CD4-positive, alpha-beta T cell treated with Interleukin-4 for 4 hours (primary cell): ENCODE results near the gene TMPRSS7.

Experiments used
- DNase-seq: peaks from one replicate; pipeline ENCODE4 v3.0.0-alpha.2; 2020

The TMPRSS7 gene, protein sequence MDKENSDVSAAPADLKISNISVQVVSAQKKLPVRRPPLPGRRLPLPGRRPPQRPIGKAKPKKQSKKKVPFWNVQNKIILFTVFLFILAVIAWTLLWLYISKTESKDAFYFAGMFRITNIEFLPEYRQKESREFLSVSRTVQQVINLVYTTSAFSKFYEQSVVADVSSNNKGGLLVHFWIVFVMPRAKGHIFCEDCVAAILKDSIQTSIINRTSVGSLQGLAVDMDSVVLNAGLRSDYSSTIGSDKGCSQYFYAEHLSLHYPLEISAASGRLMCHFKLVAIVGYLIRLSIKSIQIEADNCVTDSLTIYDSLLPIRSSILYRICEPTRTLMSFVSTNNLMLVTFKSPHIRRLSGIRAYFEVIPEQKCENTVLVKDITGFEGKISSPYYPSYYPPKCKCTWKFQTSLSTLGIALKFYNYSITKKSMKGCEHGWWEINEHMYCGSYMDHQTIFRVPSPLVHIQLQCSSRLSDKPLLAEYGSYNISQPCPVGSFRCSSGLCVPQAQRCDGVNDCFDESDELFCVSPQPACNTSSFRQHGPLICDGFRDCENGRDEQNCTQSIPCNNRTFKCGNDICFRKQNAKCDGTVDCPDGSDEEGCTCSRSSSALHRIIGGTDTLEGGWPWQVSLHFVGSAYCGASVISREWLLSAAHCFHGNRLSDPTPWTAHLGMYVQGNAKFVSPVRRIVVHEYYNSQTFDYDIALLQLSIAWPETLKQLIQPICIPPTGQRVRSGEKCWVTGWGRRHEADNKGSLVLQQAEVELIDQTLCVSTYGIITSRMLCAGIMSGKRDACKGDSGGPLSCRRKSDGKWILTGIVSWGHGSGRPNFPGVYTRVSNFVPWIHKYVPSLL

DNA sequence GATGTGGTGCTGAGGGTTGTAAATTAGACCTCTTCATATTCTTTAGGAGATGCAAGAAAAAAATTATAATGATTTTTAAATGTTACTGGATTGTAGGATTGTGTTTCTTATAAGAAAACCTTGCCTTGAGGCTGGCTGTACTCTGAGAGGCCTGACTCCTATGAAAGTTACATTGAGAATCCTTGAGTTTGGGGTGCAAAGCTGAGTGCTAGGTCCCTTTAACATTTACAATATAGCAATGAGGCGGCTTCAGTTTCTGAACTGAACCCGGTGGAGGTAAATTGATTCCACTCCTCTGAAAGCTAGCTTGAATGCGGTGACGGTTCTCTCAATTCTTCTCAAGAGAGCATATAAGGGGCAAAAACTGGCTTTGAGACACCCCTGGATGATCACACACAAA lies at the start of gene TMPRSS7:
Gene TMPRSS7, plus strand, starts transcription at position 301 of the 400 bp plus-strand sequence. CDS start 110 bp downstream, outside the sequence.
- DNase-seq: no peak

DNA sequence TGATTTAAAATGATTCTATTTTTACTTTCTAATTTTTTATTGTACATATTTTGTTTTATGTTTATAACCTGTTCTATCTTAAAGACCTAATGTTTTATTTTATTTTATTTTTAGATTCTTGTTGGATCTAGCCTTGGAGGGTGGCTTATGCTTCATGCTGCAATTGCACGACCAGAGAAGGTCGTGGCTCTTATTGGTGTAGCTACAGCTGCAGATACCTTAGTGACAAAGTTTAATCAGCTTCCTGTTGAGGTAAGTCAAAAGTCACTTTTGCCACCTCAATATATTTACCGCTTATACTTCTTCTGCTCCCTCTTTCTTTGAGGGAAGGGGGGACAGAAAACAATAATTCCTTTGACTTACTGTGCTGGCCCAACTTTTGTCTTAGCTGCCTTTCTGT lies 47.7 kb upstream of the TMPRSS7 start:
- no peak for DNase-seq

DNA sequence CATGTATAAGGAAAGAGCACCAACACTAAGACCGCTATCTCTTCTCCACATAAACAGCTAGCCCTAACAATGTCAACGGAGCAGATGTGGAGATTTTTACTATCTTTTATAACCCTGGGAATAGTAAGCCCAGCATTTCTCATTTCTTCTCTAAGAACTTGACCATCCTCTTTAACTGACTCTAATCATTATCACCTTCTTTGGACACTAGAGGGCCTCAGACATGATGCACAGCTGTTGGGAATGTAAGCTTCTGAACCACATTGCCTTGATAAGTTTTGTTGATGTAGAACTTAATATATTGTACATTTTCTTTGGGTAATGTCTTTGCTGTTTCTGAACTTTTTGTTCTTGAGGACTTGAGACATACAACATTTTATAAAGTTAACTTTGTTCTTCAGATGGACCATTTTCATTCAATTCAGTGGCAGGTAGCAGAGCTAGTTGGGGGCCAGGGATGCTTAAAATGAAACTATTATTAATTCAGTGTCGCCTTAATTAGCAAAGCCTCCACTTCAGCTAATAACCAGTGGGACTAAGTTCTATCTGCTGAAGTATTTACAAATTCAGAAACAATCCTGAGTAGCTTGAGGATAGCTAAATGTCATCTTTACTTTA lies 45.4 kb upstream of the TMPRSS7 start:
- DNase-seq: peak; percentile 55

DNA sequence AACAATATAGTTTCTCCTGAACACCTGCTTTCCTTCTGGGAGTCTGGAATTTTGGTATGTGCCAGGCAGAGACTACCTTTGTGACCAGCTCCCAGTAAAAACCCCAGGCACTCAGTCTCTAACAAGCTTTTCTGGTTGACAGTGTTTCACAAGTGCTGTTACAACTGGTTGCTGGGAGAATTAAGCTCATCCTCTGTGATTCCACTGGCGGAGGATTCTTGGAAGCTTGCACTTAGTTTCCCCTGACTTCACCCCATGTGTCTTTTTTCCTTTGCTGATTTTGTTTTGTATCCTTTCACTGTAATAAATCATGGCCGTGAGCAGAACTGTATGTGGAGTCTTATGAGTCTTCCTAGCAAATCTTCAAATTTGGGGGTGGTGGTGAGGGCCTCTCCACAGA lies 41.5 kb upstream of the TMPRSS7 start:
- no peak for DNase-seq

DNA sequence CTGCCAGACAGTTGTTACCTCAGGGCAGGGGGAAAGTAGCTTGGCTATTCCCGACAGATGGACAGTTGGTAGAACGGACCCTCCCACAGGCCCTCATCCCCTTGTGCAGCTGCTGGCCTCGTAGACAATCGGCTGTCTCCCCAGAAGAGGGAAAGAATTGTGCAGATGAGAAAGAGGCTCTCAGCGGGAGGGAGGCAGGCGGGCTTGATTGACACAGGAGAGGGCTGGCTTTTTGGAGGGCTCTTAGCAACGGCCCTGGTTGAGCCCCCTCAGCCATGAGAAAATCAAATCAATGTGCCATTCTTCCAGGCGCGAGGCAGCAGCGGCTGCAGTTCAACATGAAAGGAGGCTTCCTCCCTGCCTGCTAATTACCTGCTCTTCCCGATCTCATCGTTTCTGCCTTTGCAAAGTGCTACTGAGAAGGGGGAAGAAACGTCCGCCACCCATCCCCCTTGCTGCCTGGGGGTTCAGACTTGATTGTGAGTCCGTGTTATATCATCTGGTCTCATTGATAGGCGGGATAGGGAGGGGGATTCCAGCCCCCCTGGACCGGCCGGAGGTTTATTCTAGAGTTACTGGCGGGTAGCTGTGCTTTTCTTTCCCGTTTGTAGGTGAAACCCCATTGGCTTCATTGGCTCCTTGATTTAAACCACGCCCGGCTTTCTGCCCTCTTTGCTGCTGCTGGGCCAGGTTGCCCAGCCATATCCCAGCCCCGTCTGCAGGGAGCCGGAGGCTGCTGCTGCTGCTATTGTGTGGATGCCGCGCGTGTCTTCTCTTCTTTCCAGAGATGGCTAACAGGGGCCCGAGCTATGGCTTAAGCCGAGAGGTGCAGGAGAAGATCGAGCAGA lies 35.7 kb upstream of the TMPRSS7 start, which contains the start of gene TAGLN3:
Gene TAGLN3, plus strand, starts transcription at position 287 of the 848 bp plus-strand sequence. Its CDS starts 501 bp downstream, at position 788.
- DNase-seq: no peak

DNA sequence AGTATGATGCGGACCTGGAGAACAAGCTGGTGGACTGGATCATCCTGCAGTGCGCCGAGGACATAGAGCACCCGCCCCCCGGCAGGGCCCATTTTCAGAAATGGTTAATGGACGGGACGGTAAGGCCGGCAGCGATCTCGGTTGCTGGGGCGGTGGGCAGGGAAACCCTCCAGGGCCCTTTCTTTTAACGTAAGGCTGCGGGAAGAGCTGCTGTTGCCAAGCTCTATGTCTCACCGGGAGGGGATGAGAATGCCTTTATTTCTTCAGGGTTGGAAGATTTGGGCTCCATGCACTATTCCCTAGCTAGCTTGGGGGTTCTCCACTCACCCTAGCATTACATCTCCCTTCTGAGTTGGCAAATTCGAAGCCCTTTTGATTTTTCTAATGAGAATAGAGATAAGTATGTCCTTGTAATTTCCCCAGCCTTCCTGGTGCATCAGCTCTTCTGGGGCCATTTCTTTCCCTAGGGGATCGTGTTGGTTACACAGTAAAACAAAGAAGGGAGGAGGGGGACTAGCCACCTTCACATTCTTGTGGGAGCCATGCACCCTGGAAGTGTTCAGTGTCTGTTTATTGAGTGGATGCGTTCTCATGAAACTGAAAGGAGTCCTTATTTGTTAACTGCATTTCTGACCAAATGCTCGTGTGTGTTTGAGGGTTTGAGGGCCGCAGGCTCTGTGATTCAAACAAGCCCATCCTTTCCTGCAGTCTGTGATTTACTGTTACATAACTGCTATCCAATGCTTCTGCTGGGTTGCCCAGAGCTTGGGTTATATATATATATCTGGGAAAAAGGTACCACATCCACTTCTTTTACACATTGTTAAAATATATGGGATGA lies 34.8 kb upstream of the TMPRSS7 start:
- no peak for DNase-seq

DNA sequence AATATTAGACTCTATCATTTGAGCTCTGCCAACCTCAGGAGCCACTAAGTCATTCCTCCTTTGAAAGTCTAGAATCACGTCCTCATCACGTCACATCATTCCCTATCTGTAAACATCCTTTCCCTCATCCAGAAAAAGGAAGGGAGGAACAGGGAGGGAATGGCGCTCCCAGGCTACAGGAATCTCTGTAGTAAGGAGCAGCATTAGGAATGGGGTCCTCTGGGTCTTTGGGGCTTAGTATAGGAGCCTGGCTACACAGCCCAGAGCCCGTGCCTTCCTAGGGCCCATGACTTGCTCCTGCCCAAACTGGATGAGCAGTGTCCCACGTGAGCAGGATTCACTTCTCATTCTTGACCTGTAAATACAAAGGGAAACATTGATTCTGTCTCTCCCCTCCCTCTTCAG lies 34.2 kb upstream of the TMPRSS7 start:
- no peak for DNase-seq

DNA sequence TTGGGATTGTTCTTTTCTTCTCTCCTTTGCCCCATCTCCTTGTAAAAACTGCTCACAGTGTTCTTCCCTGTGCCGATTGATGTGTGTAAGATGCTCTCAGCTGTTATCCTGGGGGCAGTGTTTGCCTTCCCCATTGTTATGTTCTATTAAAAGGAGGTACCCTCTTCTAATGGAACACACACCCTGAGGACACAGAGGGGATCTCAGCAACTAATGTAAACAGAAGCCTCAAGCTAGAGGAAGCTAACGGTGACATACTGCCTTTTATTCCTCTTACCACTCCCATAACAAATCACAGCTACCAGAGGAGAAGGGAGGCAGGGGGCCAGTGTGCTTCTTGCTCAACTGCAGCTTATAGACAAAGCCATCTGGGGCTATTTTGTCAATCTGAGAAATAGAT lies 33.6 kb upstream of the TMPRSS7 start:
- DNase-seq: no peak

DNA sequence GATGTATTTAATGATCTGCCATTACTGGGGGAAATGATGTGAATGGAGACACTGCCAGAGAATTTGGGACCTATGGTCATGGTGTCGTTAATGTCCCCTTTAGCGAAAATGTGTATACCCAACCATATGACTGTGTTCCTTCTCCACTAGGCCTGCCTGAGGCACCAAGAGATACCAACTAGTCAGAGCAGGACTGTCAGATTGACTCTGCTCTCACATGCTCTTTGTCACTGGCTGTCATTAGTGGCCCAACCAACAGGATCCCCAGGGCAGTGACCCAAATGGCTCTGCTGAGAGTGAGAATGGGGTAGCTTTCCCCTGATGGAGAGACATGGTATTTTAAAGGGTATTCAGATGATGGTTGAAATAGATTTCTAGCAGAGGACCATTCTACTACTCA lies 33.0 kb upstream of the TMPRSS7 start:
- no peak for DNase-seq

DNA sequence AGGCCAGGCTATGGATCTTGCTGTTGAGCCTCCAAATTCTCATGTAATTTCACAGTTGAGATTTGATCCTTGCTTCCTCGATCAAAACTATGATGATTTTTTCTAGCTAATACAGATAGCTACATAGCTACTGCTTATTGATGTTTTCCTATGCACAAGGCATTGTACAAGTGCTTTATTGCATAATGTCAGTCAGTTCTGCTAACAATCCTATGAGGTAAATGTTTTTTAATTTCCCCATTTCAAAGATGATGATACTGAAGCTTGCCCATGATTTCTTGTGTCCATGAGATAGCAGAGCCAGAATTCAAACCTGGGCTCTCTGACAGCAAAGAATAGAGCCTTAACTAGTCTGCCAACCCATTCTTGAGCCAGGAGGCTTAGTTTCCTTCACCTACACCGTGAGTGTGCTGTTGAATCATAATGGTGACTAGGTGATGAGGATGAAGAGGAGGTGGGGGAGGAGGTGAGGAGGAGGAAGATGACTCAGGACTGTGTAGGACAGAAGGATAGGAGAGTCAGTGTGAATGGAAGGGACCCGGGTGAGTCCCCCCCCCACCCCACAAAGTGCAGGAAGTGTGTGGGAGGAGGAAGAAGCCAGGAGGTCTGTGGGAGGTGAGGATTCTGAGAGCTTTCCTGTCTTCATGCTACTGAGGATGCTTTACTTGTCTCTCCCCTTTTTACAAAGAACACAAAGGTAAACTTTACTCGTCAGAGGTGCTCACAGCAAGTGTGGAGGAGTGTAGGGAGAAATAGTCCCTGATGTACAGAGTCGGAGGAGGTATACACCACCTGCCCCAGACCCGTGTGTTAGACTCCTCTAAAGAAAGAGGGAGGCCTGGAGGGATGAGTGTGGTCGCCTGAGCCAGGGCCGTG lies 32.2 kb upstream of the TMPRSS7 start:
- peak; percentile 35 for DNase-seq

DNA sequence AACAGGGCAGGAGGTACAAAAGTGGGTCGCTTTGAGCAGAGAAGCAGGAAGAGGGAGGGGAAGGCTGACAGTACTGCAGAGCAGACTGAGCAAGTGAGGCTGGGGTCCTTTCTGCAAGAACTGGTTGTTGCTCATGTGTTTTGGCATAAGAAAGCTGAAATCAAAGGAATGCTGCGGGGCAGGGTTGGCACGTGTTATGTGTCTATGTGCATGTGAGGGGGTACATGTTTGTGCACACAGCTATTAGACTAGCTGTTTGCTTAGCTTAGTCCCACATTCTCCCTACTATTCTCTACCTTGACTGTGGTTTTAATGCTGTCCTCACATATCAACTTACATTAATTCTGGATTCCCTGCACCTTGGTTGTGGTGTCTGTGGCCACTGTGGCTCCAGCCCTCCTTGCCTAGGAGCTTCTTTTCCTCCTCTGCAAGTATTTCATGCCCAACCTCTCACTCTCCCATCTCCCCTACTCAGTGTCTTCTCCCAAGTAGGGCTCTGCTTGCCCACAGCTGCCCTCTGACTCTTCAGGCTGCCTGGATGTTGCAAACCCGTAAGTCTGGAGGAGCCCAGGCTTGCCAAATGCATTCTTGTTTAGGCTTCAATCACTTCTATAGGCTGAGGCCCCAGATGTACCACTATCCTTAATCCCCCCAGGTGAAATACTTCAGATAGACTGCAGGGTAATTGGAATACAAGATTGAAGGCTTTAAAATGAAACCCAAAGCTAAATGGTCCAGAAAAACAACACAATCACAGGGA lies 31.0 kb upstream of the TMPRSS7 start:
- DNase-seq: no peak

DNA sequence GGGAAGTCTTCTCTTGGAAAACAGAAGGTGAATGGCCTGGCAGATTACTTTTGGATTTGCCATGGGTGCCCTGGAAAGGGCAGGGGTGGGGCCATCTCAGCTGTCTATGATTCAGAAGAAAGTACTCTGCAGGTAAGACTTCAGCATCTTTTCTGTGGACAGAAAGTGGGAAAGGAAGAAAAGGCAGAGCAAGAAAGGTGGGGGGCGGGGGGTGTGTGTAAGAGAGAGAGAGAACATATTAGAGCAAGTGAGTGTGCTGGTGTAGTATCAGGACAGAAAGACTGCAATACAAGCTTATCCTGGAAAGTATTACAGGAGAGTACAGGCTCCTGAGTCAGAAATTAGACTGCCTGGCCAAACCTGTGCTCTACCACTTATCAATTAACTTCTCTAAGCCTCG lies 30.3 kb upstream of the TMPRSS7 start:
- DNase-seq: no peak

DNA sequence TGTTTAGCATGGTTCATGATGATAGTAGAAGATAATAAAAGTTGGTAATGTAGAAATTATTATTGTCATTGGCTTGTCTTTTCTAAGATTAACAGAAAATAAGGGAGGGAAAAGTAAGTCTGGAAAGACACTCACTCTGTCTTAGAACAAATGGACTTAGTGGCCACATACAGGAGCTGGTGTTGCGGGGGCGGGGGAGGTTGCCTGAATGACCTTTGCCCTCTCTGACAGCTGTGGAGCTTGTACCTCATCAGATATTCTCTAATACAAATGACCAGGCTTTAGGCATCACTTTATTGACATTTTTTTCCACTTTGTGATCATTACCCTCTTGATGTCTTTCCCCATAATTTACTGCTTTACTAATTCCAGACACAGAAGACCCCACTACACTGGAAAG lies 29.9 kb upstream of the TMPRSS7 start:
- DNase-seq: no peak

DNA sequence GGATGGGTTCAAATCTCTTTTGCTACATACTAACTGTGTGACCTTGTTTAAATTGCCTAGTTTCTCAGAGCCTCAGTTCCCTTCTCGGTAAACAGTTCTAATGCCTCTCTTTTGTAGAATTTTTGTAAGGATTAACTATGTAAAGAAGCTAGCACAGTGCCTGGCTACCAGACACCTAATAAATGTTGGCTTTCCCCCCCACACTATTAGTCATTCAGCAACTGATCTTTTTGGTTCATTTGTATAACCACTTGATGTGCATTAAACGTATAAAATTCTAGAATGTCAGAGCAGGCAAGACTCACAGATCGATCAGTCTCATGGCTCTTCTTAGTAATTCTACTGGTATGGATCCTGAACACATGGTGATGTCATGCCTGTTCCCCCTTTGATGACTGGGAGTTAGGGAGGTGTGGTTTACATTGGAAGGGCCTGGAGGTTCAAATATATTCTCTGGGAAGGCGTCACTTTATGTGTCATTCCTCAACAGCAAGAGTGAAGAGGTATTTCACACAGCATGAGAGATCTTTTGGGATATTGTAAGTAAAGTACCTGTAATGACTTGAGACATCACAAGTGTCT lies 29.4 kb upstream of the TMPRSS7 start:
- DNase-seq: no peak

DNA sequence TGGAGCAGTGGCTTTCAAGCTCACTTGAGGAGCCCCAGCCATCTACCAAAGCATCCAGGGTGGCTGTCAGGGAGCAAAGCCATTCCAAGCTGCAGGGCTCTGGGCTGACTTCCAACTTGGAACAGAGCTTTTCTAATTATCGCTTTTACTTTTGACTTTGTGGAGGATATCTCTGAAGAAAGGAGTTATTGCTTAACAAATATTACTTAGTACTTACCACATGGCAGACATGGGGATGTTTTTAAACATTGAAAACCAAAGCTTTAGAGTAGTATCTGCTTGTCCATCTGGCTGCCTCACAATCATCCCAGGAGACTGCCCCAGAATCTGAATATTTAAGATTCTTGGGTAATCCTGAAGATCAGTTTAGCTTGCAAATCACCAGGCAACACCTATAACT lies 26.9 kb upstream of the TMPRSS7 start:
- no peak for DNase-seq

DNA sequence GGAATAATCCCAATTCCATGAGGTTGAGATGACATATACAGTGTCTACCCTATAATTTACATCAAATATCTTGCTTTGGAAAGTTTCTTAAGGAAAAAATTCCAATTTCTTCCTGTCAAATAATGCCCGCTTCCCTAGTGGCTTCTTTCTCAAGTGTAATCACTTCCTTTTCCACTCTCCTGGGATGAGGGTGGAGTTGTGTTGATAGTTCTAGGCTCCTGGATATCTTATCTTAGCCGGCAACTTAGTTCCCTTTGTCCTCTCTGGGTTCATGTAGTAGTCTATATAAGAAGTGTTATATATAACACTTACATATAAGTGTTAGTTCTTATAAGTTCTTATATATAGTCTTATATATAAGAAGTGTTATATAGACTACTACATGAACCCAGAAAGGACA lies 24.9 kb upstream of the TMPRSS7 start:
- DNase-seq: no peak

DNA sequence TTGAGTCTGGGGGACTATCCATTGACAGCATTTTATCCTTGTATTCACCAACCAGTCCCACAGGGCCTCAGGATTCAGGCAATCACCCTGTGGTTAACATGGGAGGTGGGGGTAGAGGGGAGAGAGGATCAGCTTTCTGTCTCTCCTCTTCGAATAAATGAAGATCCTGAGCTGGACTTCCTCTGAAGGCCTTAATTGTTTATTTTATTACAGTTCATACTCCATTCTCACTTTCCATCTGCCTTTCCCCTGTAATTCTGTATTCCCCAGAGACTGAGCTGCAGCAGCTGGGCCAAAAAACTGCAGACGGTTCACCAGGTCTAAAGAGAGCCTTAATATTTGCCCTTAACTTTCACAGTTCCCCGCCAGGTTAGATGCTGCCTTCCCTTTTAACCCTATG lies 23.9 kb upstream of the TMPRSS7 start:
- no peak for DNase-seq

DNA sequence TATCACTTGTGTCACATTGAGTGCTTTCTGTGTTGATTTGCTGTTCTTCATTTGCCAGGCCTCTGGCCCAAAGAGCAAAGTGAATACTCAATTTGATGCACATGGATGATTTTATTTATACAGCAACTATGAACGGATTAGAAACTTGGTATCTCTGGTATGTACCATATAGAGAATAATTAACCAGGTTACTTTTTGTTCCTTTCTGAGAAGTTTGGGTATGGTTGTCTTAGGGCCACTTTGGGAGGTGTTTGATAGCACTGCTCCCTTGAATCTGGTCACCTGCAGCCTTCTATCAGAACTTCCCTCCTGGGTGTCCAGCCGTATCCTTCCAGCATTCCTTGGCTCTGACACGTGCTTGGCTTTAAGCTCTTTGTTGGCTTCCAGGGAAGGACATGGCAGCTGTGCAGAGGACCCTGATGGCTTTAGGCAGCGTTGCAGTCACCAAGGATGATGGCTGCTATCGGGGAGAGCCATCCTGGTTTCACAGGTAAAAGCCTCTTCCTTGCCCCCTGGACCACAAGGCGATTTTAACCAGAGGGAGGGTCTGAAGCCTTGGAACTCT lies 23.1 kb upstream of the TMPRSS7 start:
- no peak for DNase-seq
